ENCODE results near the gene LEMD1.
"Not testable (repeated sequence)": the region's sequence is repeated elsewhere in the genome, so short reads cannot be mapped to it uniquely, and the experiment has no call there.

The LEMD1 gene

GRCh38 chr1:205424901-205425600 lies 3.2 kb upstream of the LEMD1 start:
- DNase-seq: no peak

GRCh38 chr1:205423814-205424399 lies 2.1 kb upstream of the LEMD1 start:
- no peak for DNase-seq

- DNase-seq: no peak
These were observed 1.3 kb upstream of the LEMD1 start for GRCh38 chr1:205422993-205423642.

- DNase-seq: no peak
These were observed 918 bp downstream of the LEMD1 start for GRCh38 chr1:205420938-205421337.

GRCh38 chr1:205417870-205418635 lies 3.8 kb downstream of the LEMD1 start:
- DNase-seq: no peak

- no peak for DNase-seq
These were observed 5.5 kb downstream of the LEMD1 start for GRCh38 chr1:205416322-205416721.

GRCh38 chr1:205410581-205411298 lies 11.1 kb downstream of the LEMD1 start:
- DNase-seq: no peak

- DNase-seq: no peak
These were observed 13.9 kb downstream of the LEMD1 start for GRCh38 chr1:205407970-205408369.

GRCh38 chr1:205406252-205406651 lies 15.6 kb downstream of the LEMD1 start:
- not testable (repeated sequence) for DNase-seq

GRCh38 chr1:205404484-205404883 lies 17.4 kb downstream of the LEMD1 start:
- not testable (repeated sequence) for DNase-seq

- DNase-seq: no peak
These were observed 23.3 kb downstream of the LEMD1 start for GRCh38 chr1:205398586-205398985.

GRCh38 chr1:205396967-205397616 lies 24.8 kb downstream of the LEMD1 start:
- peak; percentile 59 for DNase-seq

- no peak for DNase-seq
These were observed 26.2 kb downstream of the LEMD1 start for GRCh38 chr1:205395616-205396015.

GRCh38 chr1:205392650-205393049 lies 29.2 kb downstream of the LEMD1 start:
- DNase-seq: no peak

GRCh38 chr1:205391386-205391785 lies 30.5 kb downstream of the LEMD1 start:
- no peak for DNase-seq

- DNase-seq: no peak
These were observed 34.0 kb downstream of the LEMD1 start for GRCh38 chr1:205387845-205388244.

- not testable (repeated sequence) for DNase-seq
These were observed 38.9 kb downstream of the LEMD1 start for GRCh38 chr1:205382990-205383389.

- DNase-seq: no peak
These were observed 39.3 kb downstream of the LEMD1 start for GRCh38 chr1:205382561-205382960.

GRCh38 chr1:205381305-205381704 lies 40.6 kb downstream of the LEMD1 start:
- no peak for DNase-seq

GRCh38 chr1:205380882-205381281 lies 41.0 kb downstream of the LEMD1 start:
- DNase-seq: no peak

GRCh38 chr1:205379056-205379455 lies 42.8 kb downstream of the LEMD1 start:
- DNase-seq: no peak

GRCh38 chr1:205377355-205377754 lies 44.5 kb downstream of the LEMD1 start:
- DNase-seq: no peak
